HEK293 (cell line): ENCODE data around the gene RNF175.

Experiments used
- CTCF ChIA-PET: fragments of 350-600 bp; formaldehyde crosslinking; extraction: SDS; loops from one replicate; lab custom pipeline; 2021; ENCODE audit warnings: antibody characterized with exemption; lab: Yijun Ruan, JAX
- POLR2A ChIA-PET: fragments of 300-600 bp; formaldehyde crosslinking; extraction: SDS; loops from one replicate; lab custom pipeline; 2020; ENCODE audit warnings: antibody characterized with exemption, inconsistent platforms; lab: Yijun Ruan, JAX
- H3K27ac ChIP-seq: fragments of 200-500 bp; sonication (Bioruptor generic); 2 replicates; pipeline ENCODE4 v1.5.1; 2014; ENCODE audit warnings: low read depth, low read length, control low read depth, inconsistent platforms; ENCODE audit errors: extremely low read depth
- H3K36me3 ChIP-seq, 2 experiments: fragments of 200-500 bp in 1 of 2; sonication (Bioruptor generic) in 1 of 2; 1 replicate in 1 of 2; 2 replicates in 1 of 2; pipeline ENCODE4 v1.5.1; 2014 to 2017; ENCODE audit warnings: inconsistent platforms in 2 of 2, low read length in 2 of 2; ENCODE audit not compliant: control insufficient read depth in 2 of 2, insufficient read depth in 1 of 2
- H3K4me1 ChIP-seq: fragments of 200-500 bp; sonication (Bioruptor generic); 2 replicates; pipeline ENCODE4 v1.5.1; 2014; ENCODE audit warnings: mild to moderate bottlenecking, low read length, inconsistent platforms; ENCODE audit not compliant: control insufficient read depth, insufficient read depth
- H3K4me3 ChIP-seq: 2 replicates; pipeline ENCODE4 v1.5.1; 2011; ENCODE audit warnings: low read depth, mild to moderate bottlenecking, control low read depth, low read length, moderate library complexity
- H3K9me3 ChIP-seq: fragments of 200-500 bp; sonication (Bioruptor generic); 2 replicates; pipeline ENCODE4 v1.5.1; 2014; ENCODE audit warnings: low read depth, low read length, inconsistent platforms; ENCODE audit not compliant: control insufficient read depth, insufficient read depth
- HOXC10 ChIP-seq: sonication (generic); formaldehyde crosslinking; IDR thresholded peaks from 2 replicates; pipeline ENCODE4 v1.8.1; 2023; ENCODE audit warnings: mild to moderate bottlenecking, missing genetic modification reagents
- YY2 ChIP-seq: fragments of 450-650 bp; formaldehyde crosslinking; IDR thresholded peaks from 2 replicates; pipeline ENCODE4 v1.5.1; 2016; ENCODE audit warnings: missing biosample characterization, missing genetic modification characterization
- ZFP69B ChIP-seq: fragments of 450-650 bp; formaldehyde crosslinking; IDR thresholded peaks from 2 replicates; pipeline ENCODE4 v1.5.1; 2016; ENCODE audit warnings: missing biosample characterization, missing genetic modification characterization
- ZNF133 ChIP-seq: fragments of 450-650 bp; formaldehyde crosslinking; IDR thresholded peaks from 2 replicates; pipeline ENCODE4 v1.5.1; 2016; ENCODE audit warnings: missing biosample characterization, missing genetic modification characterization
- ZNF324 ChIP-seq: fragments of 450-650 bp; formaldehyde crosslinking; IDR thresholded peaks from 2 replicates; pipeline ENCODE4 v1.5.1; 2016; ENCODE audit warnings: missing biosample characterization, missing genetic modification characterization
- ZNF530 ChIP-seq: fragments of 450-650 bp; formaldehyde crosslinking; IDR thresholded peaks from 2 replicates; pipeline ENCODE4 v1.5.1; 2016; ENCODE audit warnings: low read depth, missing biosample characterization, missing genetic modification characterization
- ZNF560 ChIP-seq: fragments of 450-650 bp; formaldehyde crosslinking; IDR thresholded peaks from 2 replicates; pipeline ENCODE4 v1.5.1; 2017; ENCODE audit warnings: missing biosample characterization, missing genetic modification characterization, borderline replicate concordance
- ZNF777 ChIP-seq: fragments of 450-650 bp; formaldehyde crosslinking; IDR thresholded peaks from 2 replicates; pipeline ENCODE4 v1.5.1; 2017; ENCODE audit warnings: missing biosample characterization, missing genetic modification characterization, borderline replicate concordance
- ZSCAN16 ChIP-seq: fragments of 450-650 bp; formaldehyde crosslinking; IDR thresholded peaks from 2 replicates; pipeline ENCODE4 v1.5.1; 2016; ENCODE audit warnings: missing biosample characterization, missing genetic modification characterization
- ZSCAN23 ChIP-seq: fragments of 450-650 bp; formaldehyde crosslinking; IDR thresholded peaks from 2 replicates; pipeline ENCODE4 v1.5.1; 2016; ENCODE audit warnings: missing biosample characterization, missing genetic modification characterization
- ZXDB ChIP-seq: fragments of 450-650 bp; formaldehyde crosslinking; IDR thresholded peaks from 2 replicates; pipeline ENCODE4 v1.5.1; 2016; ENCODE audit warnings: missing biosample characterization, missing genetic modification characterization
- TF ChIP-seq, protein P1 (sequence below): fragments of 450-650 bp; formaldehyde crosslinking; IDR thresholded peaks from 2 replicates; pipeline ENCODE4 v1.5.1; 2017; ENCODE audit warnings: missing biosample characterization, missing genetic modification characterization
- TF ChIP-seq, protein P2 (sequence below): fragments of 450-650 bp; formaldehyde crosslinking; IDR thresholded peaks from 2 replicates; pipeline ENCODE4 v1.5.1; 2016; ENCODE audit warnings: missing biosample characterization, missing genetic modification characterization
- TF ChIP-seq, protein P3 (sequence below): fragments of 450-650 bp; formaldehyde crosslinking; IDR thresholded peaks from 2 replicates; pipeline ENCODE4 v1.5.1; 2016; ENCODE audit warnings: missing biosample characterization, missing genetic modification characterization, low read depth
- TF ChIP-seq, protein P4 (sequence below): fragments of 450-650 bp; formaldehyde crosslinking; conservative IDR thresholded peaks from 2 replicates; pipeline ENCODE4 v1.5.1; 2016; ENCODE audit warnings: low read depth, missing biosample characterization, missing genetic modification characterization
- TF ChIP-seq, protein P5 (sequence below): IDR thresholded peaks from 2 replicates; pipeline ENCODE4 v1.6.1; 2011; ENCODE audit warnings: mild to moderate bottlenecking, low read depth, low read length, borderline replicate concordance

The RNF175 gene

DNA sequence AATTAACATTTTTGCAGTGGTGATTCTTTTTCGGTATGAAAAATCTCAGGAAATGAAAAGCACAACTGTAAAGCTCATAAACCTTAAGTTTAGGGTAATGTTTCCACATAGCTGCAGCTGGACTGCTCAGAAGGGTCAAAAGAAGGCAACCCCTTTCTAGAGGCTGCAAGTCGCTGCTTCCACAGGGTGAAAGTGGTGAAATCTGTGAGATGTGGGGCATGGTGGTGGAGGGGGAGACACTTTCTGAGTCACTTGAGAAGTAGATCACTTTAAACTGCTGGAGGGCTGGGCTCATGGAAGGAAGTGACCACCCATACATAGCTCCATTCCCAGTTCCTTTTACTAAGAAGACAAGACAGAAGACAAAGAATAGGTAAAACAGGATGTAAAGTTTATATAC is 20.4 kb upstream of the RNF175 start:
- no peaks in the 10 kb centered on the region for H3K9me3 ChIP-seq
- H3K4me1 ChIP-seq, result peaks cover 7% of the 10 kb centered on the region; the same call in 1 of the 2 replicates
- no peak overlapping the region for H3K4me3 ChIP-seq
- no peak for TF ChIP-seq ZXDB (tag by site-specific recombination)
- TF ChIP-seq ZNF777 (tag by site-specific recombination), result no peak
- no peak for TF ChIP-seq ZNF560
- TF ChIP-seq, protein P1, sequence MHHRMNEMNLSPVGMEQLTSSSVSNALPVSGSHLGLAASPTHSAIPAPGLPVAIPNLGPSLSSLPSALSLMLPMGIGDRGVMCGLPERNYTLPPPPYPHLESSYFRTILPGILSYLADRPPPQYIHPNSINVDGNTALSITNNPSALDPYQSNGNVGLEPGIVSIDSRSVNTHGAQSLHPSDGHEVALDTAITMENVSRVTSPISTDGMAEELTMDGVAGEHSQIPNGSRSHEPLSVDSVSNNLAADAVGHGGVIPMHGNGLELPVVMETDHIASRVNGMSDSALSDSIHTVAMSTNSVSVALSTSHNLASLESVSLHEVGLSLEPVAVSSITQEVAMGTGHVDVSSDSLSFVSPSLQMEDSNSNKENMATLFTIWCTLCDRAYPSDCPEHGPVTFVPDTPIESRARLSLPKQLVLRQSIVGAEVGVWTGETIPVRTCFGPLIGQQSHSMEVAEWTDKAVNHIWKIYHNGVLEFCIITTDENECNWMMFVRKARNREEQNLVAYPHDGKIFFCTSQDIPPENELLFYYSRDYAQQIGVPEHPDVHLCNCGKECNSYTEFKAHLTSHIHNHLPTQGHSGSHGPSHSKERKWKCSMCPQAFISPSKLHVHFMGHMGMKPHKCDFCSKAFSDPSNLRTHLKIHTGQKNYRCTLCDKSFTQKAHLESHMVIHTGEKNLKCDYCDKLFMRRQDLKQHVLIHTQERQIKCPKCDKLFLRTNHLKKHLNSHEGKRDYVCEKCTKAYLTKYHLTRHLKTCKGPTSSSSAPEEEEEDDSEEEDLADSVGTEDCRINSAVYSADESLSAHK (tag by site-specific recombination), result no peak
- no peak for TF ChIP-seq ZSCAN23 (tag by site-specific recombination)
- TF ChIP-seq ZFP69B (tag by site-specific recombination), result no peak
- TF ChIP-seq, protein P2, sequence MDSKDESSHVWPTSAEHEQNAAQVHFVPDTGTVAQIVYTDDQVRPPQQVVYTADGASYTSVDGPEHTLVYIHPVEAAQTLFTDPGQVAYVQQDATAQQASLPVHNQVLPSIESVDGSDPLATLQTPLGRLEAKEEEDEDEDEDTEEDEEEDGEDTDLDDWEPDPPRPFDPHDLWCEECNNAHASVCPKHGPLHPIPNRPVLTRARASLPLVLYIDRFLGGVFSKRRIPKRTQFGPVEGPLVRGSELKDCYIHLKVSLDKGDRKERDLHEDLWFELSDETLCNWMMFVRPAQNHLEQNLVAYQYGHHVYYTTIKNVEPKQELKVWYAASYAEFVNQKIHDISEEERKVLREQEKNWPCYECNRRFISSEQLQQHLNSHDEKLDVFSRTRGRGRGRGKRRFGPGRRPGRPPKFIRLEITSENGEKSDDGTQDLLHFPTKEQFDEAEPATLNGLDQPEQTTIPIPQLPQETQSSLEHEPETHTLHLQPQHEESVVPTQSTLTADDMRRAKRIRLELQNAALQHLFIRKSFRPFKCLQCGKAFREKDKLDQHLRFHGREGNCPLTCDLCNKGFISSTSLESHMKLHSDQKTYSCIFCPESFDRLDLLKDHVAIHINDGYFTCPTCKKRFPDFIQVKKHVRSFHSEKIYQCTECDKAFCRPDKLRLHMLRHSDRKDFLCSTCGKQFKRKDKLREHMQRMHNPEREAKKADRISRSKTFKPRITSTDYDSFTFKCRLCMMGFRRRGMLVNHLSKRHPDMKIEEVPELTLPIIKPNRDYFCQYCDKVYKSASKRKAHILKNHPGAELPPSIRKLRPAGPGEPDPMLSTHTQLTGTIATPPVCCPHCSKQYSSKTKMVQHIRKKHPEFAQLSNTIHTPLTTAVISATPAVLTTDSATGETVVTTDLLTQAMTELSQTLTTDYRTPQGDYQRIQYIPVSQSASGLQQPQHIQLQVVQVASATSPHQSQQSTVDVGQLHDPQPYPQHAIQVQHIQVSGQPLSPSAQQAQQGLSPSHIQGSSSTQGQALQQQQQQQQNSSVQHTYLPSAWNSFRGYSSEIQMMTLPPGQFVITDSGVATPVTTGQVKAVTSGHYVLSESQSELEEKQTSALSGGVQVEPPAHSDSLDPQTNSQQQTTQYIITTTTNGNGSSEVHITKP (tag by site-specific recombination), result no peak
- no peak for TF ChIP-seq ZNF530
- no peak for TF ChIP-seq HOXC10 (CRISPR knock-in tag)
- no peak for TF ChIP-seq YY2
- TF ChIP-seq, protein P3, sequence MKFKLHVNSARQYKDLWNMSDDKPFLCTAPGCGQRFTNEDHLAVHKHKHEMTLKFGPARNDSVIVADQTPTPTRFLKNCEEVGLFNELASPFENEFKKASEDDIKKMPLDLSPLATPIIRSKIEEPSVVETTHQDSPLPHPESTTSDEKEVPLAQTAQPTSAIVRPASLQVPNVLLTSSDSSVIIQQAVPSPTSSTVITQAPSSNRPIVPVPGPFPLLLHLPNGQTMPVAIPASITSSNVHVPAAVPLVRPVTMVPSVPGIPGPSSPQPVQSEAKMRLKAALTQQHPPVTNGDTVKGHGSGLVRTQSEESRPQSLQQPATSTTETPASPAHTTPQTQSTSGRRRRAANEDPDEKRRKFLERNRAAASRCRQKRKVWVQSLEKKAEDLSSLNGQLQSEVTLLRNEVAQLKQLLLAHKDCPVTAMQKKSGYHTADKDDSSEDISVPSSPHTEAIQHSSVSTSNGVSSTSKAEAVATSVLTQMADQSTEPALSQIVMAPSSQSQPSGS (tag by site-specific recombination), result no peak
- no peak for TF ChIP-seq ZNF324 (tag by site-specific recombination)
- no peak for TF ChIP-seq ZSCAN16 (tag by site-specific recombination)
- TF ChIP-seq, protein P4, sequence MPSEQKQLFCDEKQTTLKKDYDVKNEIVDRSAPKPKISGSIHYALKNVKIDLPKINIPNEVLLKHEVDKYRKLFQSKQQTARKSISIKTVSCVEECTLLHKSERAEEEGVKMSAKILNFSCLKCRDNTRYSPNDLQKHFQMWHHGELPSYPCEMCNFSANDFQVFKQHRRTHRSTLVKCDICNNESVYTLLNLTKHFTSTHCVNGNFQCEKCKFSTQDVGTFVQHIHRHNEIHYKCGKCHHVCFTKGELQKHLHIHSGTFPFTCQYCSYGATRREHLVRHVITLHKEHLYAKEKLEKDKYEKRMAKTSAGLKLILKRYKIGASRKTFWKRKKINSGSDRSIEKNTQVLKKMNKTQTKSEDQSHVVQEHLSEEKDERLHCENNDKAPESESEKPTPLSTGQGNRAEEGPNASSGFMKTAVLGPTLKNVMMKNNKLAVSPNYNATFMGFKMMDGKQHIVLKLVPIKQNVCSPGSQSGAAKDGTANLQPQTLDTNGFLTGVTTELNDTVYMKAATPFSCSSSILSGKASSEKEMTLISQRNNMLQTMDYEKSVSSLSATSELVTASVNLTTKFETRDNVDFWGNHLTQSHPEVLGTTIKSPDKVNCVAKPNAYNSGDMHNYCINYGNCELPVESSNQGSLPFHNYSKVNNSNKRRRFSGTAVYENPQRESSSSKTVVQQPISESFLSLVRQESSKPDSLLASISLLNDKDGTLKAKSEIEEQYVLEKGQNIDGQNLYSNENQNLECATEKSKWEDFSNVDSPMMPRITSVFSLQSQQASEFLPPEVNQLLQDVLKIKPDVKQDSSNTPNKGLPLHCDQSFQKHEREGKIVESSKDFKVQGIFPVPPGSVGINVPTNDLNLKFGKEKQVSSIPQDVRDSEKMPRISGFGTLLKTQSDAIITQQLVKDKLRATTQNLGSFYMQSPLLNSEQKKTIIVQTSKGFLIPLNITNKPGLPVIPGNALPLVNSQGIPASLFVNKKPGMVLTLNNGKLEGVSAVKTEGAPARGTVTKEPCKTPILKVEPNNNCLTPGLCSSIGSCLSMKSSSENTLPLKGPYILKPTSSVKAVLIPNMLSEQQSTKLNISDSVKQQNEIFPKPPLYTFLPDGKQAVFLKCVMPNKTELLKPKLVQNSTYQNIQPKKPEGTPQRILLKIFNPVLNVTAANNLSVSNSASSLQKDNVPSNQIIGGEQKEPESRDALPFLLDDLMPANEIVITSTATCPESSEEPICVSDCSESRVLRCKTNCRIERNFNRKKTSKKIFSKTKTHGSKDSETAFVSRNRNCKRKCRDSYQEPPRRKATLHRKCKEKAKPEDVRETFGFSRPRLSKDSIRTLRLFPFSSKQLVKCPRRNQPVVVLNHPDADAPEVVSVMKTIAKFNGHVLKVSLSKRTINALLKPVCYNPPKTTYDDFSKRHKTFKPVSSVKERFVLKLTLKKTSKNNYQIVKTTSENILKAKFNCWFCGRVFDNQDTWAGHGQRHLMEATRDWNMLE (tag by site-specific recombination), result no peak
- TF ChIP-seq, protein P5, sequence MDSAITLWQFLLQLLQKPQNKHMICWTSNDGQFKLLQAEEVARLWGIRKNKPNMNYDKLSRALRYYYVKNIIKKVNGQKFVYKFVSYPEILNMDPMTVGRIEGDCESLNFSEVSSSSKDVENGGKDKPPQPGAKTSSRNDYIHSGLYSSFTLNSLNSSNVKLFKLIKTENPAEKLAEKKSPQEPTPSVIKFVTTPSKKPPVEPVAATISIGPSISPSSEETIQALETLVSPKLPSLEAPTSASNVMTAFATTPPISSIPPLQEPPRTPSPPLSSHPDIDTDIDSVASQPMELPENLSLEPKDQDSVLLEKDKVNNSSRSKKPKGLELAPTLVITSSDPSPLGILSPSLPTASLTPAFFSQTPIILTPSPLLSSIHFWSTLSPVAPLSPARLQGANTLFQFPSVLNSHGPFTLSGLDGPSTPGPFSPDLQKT, result no peak
- no peak for TF ChIP-seq ZNF133 (tag by site-specific recombination)
- CTCF ChIA-PET, result interaction anchor here (0.7 kb wide), 1 partner anchor 396 kb away, joined by 3 read pairs; no protein-coding TSS in a partner anchor
- H3K27ac ChIP-seq, result no peak overlapping the region
- POLR2A ChIA-PET, result no interaction called here
- H3K36me3 ChIP-seq, result no peaks in the 10 kb centered on the region
